OCI-LY7 (cell line): ENCODE data around the gene TTC19.

Experiments used
- CTCF ChIP-seq: fragments of 200-600 bp; sonication (generic); conservative IDR thresholded peaks from 2 replicates; pipeline ENCODE4 v1.5.1; 2014; ENCODE audit warnings: mild to moderate bottlenecking, antibody characterized with exemption, low read length, moderate library complexity, mixed read lengths
- EZH2phosphoT487 ChIP-seq: fragments of 200-600 bp; sonication (generic); IDR thresholded peaks from 2 replicates; pipeline ENCODE4 v1.6.1; 2018; ENCODE audit warnings: low read depth, borderline replicate concordance, mild to moderate bottlenecking, mixed run types, antibody characterized with exemption, low read length, moderate library complexity, mixed read lengths

GRCh38 chr17:16001226-16001897 lies 1.7 kb downstream of the TTC19 start:
- no peak for TF ChIP-seq CTCF
- TF ChIP-seq EZH2phosphoT487: no peak
